T-helper 2 cell (primary cell): ENCODE results near the gene ASB9.
"Not testable (repeated sequence)": the region's sequence is repeated elsewhere in the genome, so short reads cannot be mapped to it uniquely, and the experiment has no call there.

ENCODE experiments used
- DNase-seq, 5 experiments: peaks; one replicate each; pipeline versions ENCODE4 v3.0.0 to v3.0.0-alpha.2; 2012 to 2022
- total RNA-seq, 2 donors: gene quantifications; one replicate each; lab custom pipeline; 2026; lab: John Stamatoyannopoulos, UW

Gene ASB9
- 0 to 0.27 reads per million in 2 donors for total RNA-seq

GRCh38 chrX:15269618-15270521, at the start of gene ASB9:
TSS of gene ASB9 (minus strand) at chrX:15270083. CDS start at chrX:15269874, 209 bp downstream.
- DNase-seq = peak in 3 of 5 experiments; percentile 0 to 52 (median 26)

- no peak for DNase-seq
These were observed 49.2 kb upstream of the ASB9 start for GRCh38 chrX:15319075-15319474.

GRCh38 chrX:15315509-15315908, 45.6 kb upstream of the ASB9 start, which contains the start of gene ASB11:
TSS of gene ASB11 (minus strand) at chrX:15315640. CDS start at chrX:15315605, 35 bp downstream.
- no peak for DNase-seq

GRCh38 chrX:15314472-15314871, 44.6 kb upstream of the ASB9 start:
- DNase-seq = no peak

- no peak for DNase-seq
These were observed 41.2 kb upstream of the ASB9 start for GRCh38 chrX:15311119-15311518.

GRCh38 chrX:15310117-15310516, 40.2 kb upstream of the ASB9 start:
- DNase-seq = no peak

GRCh38 chrX:15305899-15306298, 36.0 kb upstream of the ASB9 start:
- not testable (repeated sequence) for DNase-seq

GRCh38 chrX:15301924-15302323, 32.0 kb upstream of the ASB9 start:
- peak in 1 of 5 experiments; percentile 78 for DNase-seq

- DNase-seq = peak in 1 of 5 experiments; percentile 9
These were observed 30.3 kb upstream of the ASB9 start for GRCh38 chrX:15299941-15300851.

GRCh38 chrX:15298780-15299179, 28.9 kb upstream of the ASB9 start:
- no peak for DNase-seq

GRCh38 chrX:15298201-15298600, 28.3 kb upstream of the ASB9 start:
- no peak for DNase-seq

GRCh38 chrX:15293451-15293850, 23.6 kb upstream of the ASB9 start:
- no peak for DNase-seq

- no peak for DNase-seq
These were observed 23.0 kb upstream of the ASB9 start for GRCh38 chrX:15292861-15293260.

GRCh38 chrX:15277604-15278003, 7.7 kb upstream of the ASB9 start:
- DNase-seq = no peak

GRCh38 chrX:15274946-15275345, 5.1 kb upstream of the ASB9 start:
- DNase-seq = no peak

- not testable (repeated sequence) for DNase-seq
These were observed 3.4 kb upstream of the ASB9 start for GRCh38 chrX:15273275-15273674.

- no peak for DNase-seq
These were observed 1.9 kb upstream of the ASB9 start for GRCh38 chrX:15271757-15272156.

GRCh38 chrX:15269120-15269519, 763 bp downstream of the ASB9 start:
- no peak for DNase-seq

GRCh38 chrX:15254852-15255251, 15.0 kb downstream of the ASB9 start:
- DNase-seq = peak in 1 of 5 experiments; percentile 19

GRCh38 chrX:15245896-15246295, 24.0 kb downstream of the ASB9 start:
- DNase-seq = no peak

GRCh38 chrX:15244421-15244820, 25.5 kb downstream of the ASB9 start:
- DNase-seq = no peak

- DNase-seq = peak in 4 of 5 experiments; percentile 3 to 37 (median 6)
These were observed 26.9 kb downstream of the ASB9 start for GRCh38 chrX:15242899-15243555.

- DNase-seq = no peak
These were observed 28.6 kb downstream of the ASB9 start for GRCh38 chrX:15241301-15241700.
